Upper lobe of left lung (tissue), 6 donors: ENCODE measurements around the gene NFATC2. TPM values are rescaled to one million over a fixed set of nuclear protein-coding genes. Genes with fewer than 3 reads are reported as not detected.

Experiments used
- ATAC-seq, 2 donors: fragments of 200-7000 bp; cut with Tn5 transposase; one replicate each; pipeline ENCODE4 v1.9.1; 2022; ENCODE audit warnings: mild to moderate bottlenecking in 2 of 2, moderate library complexity in 2 of 2; ENCODE audit not compliant: low FRiP score in 2 of 2
- DNase-seq, 2 donors: peaks; one replicate each; pipeline ENCODE4 v3.0.0-alpha.2; 2019 to 2020
- H3K27ac ChIP-seq, 4 donors: fragments of 200-600 bp; sonication (generic); one replicate each; pipeline ENCODE4 v1.5.1; 2016 to 2019
- H3K27me3 ChIP-seq, 4 donors: fragments of 200-600 bp; sonication (generic); one replicate each; pipeline ENCODE4 v1.5.1; 2017 to 2019
- H3K36me3 ChIP-seq, 4 donors: fragments of 200-600 bp; sonication (generic); one replicate each; pipeline ENCODE4 v1.5.1; 2016 to 2019
- H3K4me1 ChIP-seq, 4 donors: fragments of 200-600 bp; sonication (generic); one replicate each; pipeline ENCODE4 v1.5.1; 2018 to 2019
- H3K4me3 ChIP-seq, 4 donors: fragments of 200-600 bp; sonication (generic); one replicate each; pipeline ENCODE4 v1.5.1; 2017 to 2019; ENCODE audit warnings: mild to moderate bottlenecking in 2 of 4, moderate library complexity in 1 of 4
- H3K9me3 ChIP-seq, 4 donors: fragments of 200-600 bp; sonication (generic); one replicate each; pipeline ENCODE4 v1.5.1; 2018 to 2019
- EP300 ChIP-seq, 4 donors: sonication (generic); formaldehyde crosslinking; IDR thresholded peaks; one replicate each; pipeline ENCODE4 v1.5.1; 2017; ENCODE audit warnings: antibody characterized with exemption in 4 of 4, control low read depth in 2 of 4
- POLR2A ChIP-seq, 4 donors: fragments of 450-650 bp; IDR thresholded peaks; one replicate each; pipeline ENCODE4 v1.5.1; 2016 to 2017; ENCODE audit warnings: antibody characterized with exemption in 4 of 4, mild to moderate bottlenecking in 2 of 4
- POLR2AphosphoS5 ChIP-seq, 2 donors: sonication (generic); formaldehyde crosslinking; IDR thresholded peaks; one replicate each; pipeline ENCODE4 v1.5.1; 2017; ENCODE audit warnings: antibody characterized with exemption in 2 of 2
- WGBS, 2 donors: methylation state at CpG; one replicate each; pipeline ENCODE4 v1.1.5; 2017 to 2018; 5-methylcytosine and 5-hydroxymethylcytosine counted together
- total RNA-seq, 6 donors: library from RNA; depleted of rRNA in 4 of 6; stranded (reverse); fragments of >200 nt in 4 of 6; gene quantifications; one replicate each; pipeline versions ENCODE4 v1.1.0 to v1.2.1, GENCODE V29; 2016 to 2021
- TF ChIP-seq, protein P1 (sequence below), 6 experiments: fragments of 450-650 bp in 4 of 6; fragments of 200-600 bp in 2 of 6; sonication (generic) in 2 of 6; IDR thresholded peaks; one replicate each; pipeline ENCODE4 v1.5.1; 2016 to 2019; ENCODE audit warnings: antibody characterized with exemption in 6 of 6
- donor health status: DM: no; HTN: no; CAD: no; lungs with moderate emphysema.
- donor health status: DM: no; HTN: yes; CAD: no; lungs with severe emphysema.

Gene NFATC2
- total RNA-seq, 6 donors from 2014 or later = 5.1 to 28.1 (median 7.6) TPM

DNA sequence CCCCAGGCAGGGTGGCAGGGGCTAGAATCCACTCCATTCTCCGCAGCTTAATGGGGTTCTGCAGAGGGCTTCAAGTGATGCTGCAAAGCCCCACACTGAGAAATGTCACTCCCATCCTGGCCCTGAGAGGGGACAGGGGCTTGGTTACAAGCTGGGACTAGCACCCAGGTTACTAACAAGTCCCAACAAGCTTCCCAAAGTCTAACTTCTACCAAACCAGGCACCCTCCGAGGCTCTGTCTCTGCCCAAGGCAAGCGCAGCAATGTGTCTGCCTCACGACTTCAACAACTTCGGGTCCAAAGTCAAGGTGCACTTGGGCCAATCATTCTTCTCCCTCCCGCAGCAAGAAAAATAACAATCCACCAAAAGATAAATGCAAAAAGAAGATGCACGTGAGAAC lies 45.6 kb downstream of the NFATC2 start:
- Histone ChIP-seq H3K4me3 (no peak overlapping the region), H3K36me3 (no peaks in the 10 kb centered on the region), H3K4me1 (peaks cover 28 to 59% (median 43%) of the 10 kb centered on the region in 4 donors), H3K27me3 (no peaks in the 10 kb centered on the region), H3K27ac (no peak overlapping the region), H3K9me3 (no peaks in the 10 kb centered on the region)
- DNase-seq (no peak), ATAC-seq (no peak)
- WGBS, 2 donors = 90 to 92% methylated on average over 7 of the region's 7 CpGs
- TF ChIP-seq EP300 (IDR thresholded peaks at IDR 0.05) (no peak), POLR2AphosphoS5 (IDR thresholded peaks at IDR 0.05) (no peak), POLR2A (IDR thresholded peaks at IDR 0.05) (no peak)
- TF ChIP-seq, protein P1, sequence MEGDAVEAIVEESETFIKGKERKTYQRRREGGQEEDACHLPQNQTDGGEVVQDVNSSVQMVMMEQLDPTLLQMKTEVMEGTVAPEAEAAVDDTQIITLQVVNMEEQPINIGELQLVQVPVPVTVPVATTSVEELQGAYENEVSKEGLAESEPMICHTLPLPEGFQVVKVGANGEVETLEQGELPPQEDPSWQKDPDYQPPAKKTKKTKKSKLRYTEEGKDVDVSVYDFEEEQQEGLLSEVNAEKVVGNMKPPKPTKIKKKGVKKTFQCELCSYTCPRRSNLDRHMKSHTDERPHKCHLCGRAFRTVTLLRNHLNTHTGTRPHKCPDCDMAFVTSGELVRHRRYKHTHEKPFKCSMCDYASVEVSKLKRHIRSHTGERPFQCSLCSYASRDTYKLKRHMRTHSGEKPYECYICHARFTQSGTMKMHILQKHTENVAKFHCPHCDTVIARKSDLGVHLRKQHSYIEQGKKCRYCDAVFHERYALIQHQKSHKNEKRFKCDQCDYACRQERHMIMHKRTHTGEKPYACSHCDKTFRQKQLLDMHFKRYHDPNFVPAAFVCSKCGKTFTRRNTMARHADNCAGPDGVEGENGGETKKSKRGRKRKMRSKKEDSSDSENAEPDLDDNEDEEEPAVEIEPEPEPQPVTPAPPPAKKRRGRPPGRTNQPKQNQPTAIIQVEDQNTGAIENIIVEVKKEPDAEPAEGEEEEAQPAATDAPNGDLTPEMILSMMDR (IDR thresholded peaks at IDR 0.05) = no peak

DNA sequence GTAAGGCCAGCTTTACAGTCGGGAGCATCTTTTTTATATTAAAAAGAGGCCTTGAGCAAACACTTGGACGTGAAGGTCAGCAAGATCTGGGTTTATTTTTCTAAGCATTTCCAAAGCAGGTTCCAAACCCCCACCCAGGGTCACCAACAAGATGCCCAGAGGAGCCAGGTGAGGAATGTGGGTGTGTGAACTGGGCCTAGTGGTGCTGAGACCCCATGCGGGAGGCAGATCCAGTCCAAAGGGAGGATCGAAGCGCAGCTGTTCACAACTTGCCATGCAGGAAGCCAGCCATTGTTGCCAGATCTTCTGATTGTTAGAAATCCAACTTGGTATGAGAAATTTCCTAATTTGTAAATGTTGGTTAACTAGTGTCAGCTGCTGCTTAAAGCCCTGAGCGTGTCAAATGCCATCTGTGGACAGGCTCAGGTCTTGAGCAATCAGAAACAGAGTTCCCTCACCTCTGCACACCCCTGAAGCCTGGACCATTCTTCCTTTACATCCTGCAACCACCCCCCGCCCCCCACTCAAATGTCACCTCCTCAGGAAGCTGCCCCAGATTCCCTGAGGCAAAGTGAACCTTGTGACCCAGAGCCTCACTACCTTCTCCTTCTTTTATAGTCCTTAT lies 46.5 kb downstream of the NFATC2 start:
- no peak overlapping the region for H3K27ac ChIP-seq
- no peak for DNase-seq
- H3K36me3 ChIP-seq = no peaks in the 10 kb centered on the region
- H3K27me3 ChIP-seq = no peaks in the 10 kb centered on the region
- H3K9me3 ChIP-seq = no peaks in the 10 kb centered on the region
- no peak for ATAC-seq
- 72 to 81% methylated on average over 4 to 7 of the region's 7 CpGs for WGBS, 2 donors
- TF ChIP-seq, protein P1 (IDR thresholded peaks at IDR 0.05) = no peak
- TF ChIP-seq POLR2AphosphoS5 (IDR thresholded peaks at IDR 0.05) (no peak), EP300 (IDR thresholded peaks at IDR 0.05) (no peak), POLR2A (IDR thresholded peaks at IDR 0.05) (no peak)
- H3K4me1 ChIP-seq = peaks cover 31 to 66% (median 51%) of the 10 kb centered on the region in 4 donors
- H3K4me3 ChIP-seq = no peak overlapping the region

DNA sequence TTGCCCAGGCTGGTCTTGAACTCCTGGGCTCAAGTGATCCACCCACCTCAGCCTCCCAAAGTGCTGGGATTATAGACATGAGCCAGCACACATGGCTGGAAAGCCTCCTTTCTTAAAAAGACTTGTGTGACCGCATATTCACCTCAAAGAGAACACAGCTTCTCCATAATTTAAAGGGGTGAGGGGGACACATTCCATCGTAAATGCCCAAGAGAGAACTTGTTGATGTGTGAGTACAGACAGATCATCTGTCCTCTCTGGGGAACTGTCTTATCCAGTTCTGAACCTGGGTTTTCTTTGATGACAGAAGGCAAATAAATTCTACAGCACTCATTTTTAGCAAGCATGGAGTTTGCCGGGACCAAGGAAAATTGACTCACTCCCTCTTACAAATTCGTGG lies 47.2 kb downstream of the NFATC2 start:
- no peaks in the 10 kb centered on the region for H3K9me3 ChIP-seq
- DNase-seq (no peak), ATAC-seq (no peak)
- TF ChIP-seq POLR2A (IDR thresholded peaks at IDR 0.05) (no peak), POLR2AphosphoS5 (IDR thresholded peaks at IDR 0.05) (no peak), EP300 (IDR thresholded peaks at IDR 0.05) (no peak)
- TF ChIP-seq, protein P1 (IDR thresholded peaks at IDR 0.05) = no peak
- H3K36me3 ChIP-seq = no peaks in the 10 kb centered on the region
- H3K4me1 ChIP-seq = peaks cover 31 to 66% (median 51%) of the 10 kb centered on the region in 4 donors
- no peaks in the 10 kb centered on the region for H3K27me3 ChIP-seq
- WGBS, 2 donors = 83 to 85% methylated on average over 4 of the region's 4 CpGs
- H3K4me3 ChIP-seq = no peak overlapping the region
- H3K27ac ChIP-seq = no peak overlapping the region

DNA sequence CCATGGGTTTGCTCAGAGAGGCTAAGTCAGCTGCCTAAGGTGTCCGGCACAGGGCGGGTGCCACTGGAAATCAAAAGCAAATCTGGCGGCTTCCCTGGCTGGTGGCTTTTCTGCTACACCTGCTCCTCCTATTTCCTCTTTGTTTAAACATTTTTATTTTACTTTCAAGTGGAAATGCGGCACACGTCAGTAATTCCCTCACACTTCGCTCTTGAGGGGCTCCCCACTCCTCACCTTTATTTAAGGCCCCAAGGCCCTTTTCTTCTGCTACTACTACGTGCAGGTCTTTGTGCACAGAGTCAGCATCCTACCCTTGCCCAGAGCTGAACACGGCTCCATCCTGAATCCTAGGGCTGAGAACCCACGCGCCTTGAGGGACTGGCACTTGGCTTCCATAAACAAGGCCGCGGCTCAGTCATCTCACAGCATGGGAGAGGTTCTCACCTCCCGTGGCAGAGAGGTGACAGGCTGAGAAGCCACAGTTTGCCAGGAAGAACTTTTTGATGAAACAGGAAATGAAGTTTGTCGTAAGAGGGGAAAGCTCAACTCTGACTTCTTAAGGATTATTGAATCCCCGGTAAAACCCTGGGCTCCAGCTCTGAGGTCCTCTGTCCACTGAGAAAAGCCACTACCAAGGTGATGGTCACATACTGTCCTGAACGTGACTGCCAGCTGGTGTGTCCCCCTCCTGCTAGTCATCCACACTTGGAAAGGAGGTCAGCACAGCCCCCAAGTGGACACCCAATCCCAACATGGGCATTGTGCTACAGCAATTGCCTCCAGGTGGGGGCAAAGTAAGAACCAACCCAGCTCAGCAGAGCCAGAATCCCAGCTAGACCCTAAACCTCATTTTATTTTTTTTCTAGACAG lies 48.0 kb downstream of the NFATC2 start:
- no peak for DNase-seq
- TF ChIP-seq POLR2A (IDR thresholded peaks at IDR 0.05) = no peak
- TF ChIP-seq, protein P1 (IDR thresholded peaks at IDR 0.05) = no peak
- TF ChIP-seq EP300 (IDR thresholded peaks at IDR 0.05) = no peak
- no peak for TF ChIP-seq POLR2AphosphoS5 (IDR thresholded peaks at IDR 0.05)
- 58 to 64% methylated on average over 16 of the region's 16 CpGs for WGBS, 2 donors
- H3K4me1 ChIP-seq = peaks cover 31 to 66% (median 51%) of the 10 kb centered on the region in 4 donors
- H3K27ac ChIP-seq = no peak overlapping the region
- H3K9me3 ChIP-seq = no peaks in the 10 kb centered on the region
- ATAC-seq = no peak
- H3K4me3 ChIP-seq = no peak overlapping the region
- H3K36me3 ChIP-seq = no peaks in the 10 kb centered on the region
- no peaks in the 10 kb centered on the region for H3K27me3 ChIP-seq
